ENCODE results near the gene PKNOX1.
"Not testable (repeated sequence)": the region's sequence is repeated elsewhere in the genome, so short reads cannot be mapped to it uniquely, and the experiment has no call there.

DNA sequence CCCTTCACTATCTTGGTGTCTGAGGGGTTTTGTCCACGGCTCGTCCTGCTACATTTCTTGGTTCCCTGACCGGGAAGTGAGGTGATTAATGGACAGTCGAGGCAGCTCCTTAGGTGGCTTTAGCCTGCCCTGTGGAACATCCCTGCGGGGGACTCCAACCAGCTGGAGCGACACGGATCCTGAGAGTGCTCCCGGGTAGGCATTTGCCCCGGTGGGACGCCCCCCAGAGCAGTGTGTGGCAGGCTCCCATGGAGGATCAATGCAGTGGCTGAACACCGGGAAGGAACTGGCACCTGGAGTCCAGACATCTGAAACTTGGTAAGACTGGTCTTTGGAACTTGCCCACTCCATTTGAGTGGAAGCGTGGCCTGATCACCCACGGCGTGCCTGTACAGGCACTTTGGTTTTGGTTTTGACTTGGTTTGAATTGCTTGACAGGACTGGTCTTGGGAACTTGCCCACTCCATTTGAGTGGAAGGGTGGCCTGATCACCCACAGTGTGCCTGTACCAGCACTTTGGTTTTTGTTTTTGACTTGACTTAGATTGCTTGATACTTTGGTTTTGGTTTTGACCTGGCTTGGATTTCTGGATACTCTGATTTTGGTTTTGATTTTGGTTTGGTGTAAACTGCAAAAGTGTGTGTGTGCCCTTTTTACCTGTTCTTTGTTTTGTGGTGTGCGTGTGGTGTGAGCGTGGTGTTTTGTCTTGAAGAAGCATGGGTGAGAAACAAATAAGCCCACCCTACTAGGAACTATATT, 41.8 kb upstream of the PKNOX1 start:
- TF ChIP-seq CTCF (IDR thresholded peaks at IDR 0.05); POLR2AphosphoS5 (IDR thresholded peaks at IDR 0.05; ENCODE audit: low read depth, low read length); SIN3A (IDR thresholded peaks at IDR 0.05; ENCODE audit: borderline replicate concordance, insufficient read depth, low read depth, low read length): not testable (repeated sequence)

Measured in Panc1 (cell line).